ENCODE results near the gene NCK1. TPM values are rescaled to one million over a fixed set of nuclear protein-coding genes. Genes with fewer than 3 reads are reported as not detected.
A peak's percentile ranks its signal among the peaks of the same experiment; 100 is the strongest.

Gene NCK1
- total RNA-seq, 1 donor = 41.6 TPM

DNA sequence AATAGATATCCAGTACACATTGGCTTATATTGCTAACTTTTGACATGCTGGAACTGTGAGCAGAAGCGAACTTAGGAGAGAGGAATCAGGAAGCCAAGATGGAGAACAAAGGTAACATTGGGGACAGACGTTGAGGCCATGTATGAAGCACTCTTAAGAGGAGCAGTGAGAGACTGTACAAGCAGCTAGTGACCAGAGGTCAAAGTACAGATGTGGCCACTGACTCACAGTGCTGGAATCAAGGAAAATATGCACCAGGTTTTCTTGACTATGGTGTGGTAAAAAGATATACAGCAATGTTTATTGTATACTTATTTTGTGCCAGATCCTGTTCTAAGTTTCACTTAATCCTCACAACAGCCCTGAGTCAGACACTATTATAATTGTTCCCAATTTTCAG, 93.8 kb downstream of the NCK1 start:
- peaks cover 19% of the 10 kb centered on the region for H3K4me1 ChIP-seq (ENCODE audit: insufficient read depth, low read length)
- TF ChIP-seq CTCF (IDR thresholded peaks at IDR 0.05; ENCODE audit: extremely low read depth, low read depth, low read length) = no peak
- H3K36me3 ChIP-seq (ENCODE audit: insufficient read depth, low read length) = no peaks in the 10 kb centered on the region
- H3K79me2 ChIP-seq (ENCODE audit: insufficient read depth, low read length) = no peaks in the 10 kb centered on the region
- H3K9me3 ChIP-seq (ENCODE audit: low read depth, low read length) = no peaks in the 10 kb centered on the region
- no peaks in the 10 kb centered on the region for H3K27me3 ChIP-seq (ENCODE audit: insufficient read depth, low read length)
- DNase-seq (ENCODE audit: insufficient read length, low spot score, missing footprints) = peak; percentile 30
- no peak overlapping the region for H3K4me3 ChIP-seq (ENCODE audit: insufficient read depth, low read length)
- H2AFZ ChIP-seq (ENCODE audit: low read length) = no peak overlapping the region
- H3K27ac ChIP-seq (ENCODE audit: low read depth, low read length) = peak overlapping the region; percentile 25
- H3K4me2 ChIP-seq (ENCODE audit: insufficient read depth, low read length) = peak overlapping the region; percentile 56
- no peaks in the 10 kb centered on the region for H4K20me1 ChIP-seq (ENCODE audit: insufficient read depth, low read length)

- Histone ChIP-seq H2AFZ (ENCODE audit: low read length) (no peak overlapping the region), H3K27ac (ENCODE audit: low read depth, low read length) (no peak overlapping the region), H4K20me1 (ENCODE audit: insufficient read depth, low read length) (no peaks in the 10 kb centered on the region), H3K4me3 (ENCODE audit: insufficient read depth, low read length) (no peak overlapping the region), H3K79me2 (ENCODE audit: insufficient read depth, low read length) (no peaks in the 10 kb centered on the region), H3K4me1 (ENCODE audit: insufficient read depth, low read length) (peaks cover 26% of the 10 kb centered on the region), H3K27me3 (ENCODE audit: insufficient read depth, low read length) (no peaks in the 10 kb centered on the region), H3K9me3 (ENCODE audit: low read depth, low read length) (no peaks in the 10 kb centered on the region), H3K36me3 (ENCODE audit: insufficient read depth, low read length) (no peaks in the 10 kb centered on the region), H3K4me2 (ENCODE audit: insufficient read depth, low read length) (no peak overlapping the region)
- DNase-seq (ENCODE audit: insufficient read length, low spot score, missing footprints) = no peak
- no peak for TF ChIP-seq CTCF (IDR thresholded peaks at IDR 0.05; ENCODE audit: extremely low read depth, low read depth, low read length)
Measured at GRCh38 chr3:136956971-136957370, 95.0 kb downstream of the NCK1 start.

DNA sequence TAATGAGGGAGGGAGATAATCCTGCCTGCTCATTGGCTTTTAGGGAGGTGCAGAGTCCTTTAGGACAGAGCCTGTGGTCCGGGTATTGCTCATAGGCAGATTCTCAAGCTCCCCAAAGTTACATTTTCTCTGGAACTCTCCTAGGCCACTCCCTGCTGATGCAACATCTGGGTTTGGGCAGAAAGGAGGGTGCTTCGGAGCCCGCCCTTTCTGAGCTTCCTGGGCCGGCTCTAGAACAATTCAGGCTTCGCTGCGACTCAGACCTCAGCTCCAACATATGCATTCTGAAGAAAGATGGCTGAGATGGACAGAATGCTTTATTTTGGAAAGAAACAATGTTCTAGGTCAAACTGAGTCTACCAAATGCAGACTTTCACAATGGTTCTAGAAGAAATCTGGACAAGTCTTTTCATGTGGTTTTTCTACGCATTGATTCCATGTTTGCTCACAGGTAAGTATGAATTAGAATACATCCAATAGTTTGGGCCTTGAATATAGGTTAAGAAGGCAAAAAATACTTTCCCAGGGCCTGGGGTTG, 95.8 kb downstream of the NCK1 start, which contains the start of gene IL20RB:
TSS of gene IL20RB (plus strand) at position 233 of the 538 bp plus-strand sequence. CDS start at position 364, 131 bp downstream.
- Histone ChIP-seq H3K9me3 (ENCODE audit: low read depth, low read length) (no peaks in the 10 kb centered on the region), H3K36me3 (ENCODE audit: insufficient read depth, low read length) (no peaks in the 10 kb centered on the region), H3K27me3 (ENCODE audit: insufficient read depth, low read length) (no peaks in the 10 kb centered on the region), H3K79me2 (ENCODE audit: insufficient read depth, low read length) (no peaks in the 10 kb centered on the region), H3K27ac (ENCODE audit: low read depth, low read length) (no peak within 1 kb of the TSS), H3K4me3 (ENCODE audit: insufficient read depth, low read length) (no peak within 1 kb of the TSS), H3K4me2 (ENCODE audit: insufficient read depth, low read length) (no peak within 1 kb of the TSS), H4K20me1 (ENCODE audit: insufficient read depth, low read length) (no peaks in the 10 kb centered on the region), H2AFZ (ENCODE audit: low read length) (no peak within 1 kb of the TSS), H3K4me1 (ENCODE audit: insufficient read depth, low read length) (peaks cover 26% of the 10 kb centered on the region)
- peak; percentile 69 for DNase-seq (ENCODE audit: insufficient read length, low spot score, missing footprints)
- no peak for TF ChIP-seq CTCF (IDR thresholded peaks at IDR 0.05; ENCODE audit: extremely low read depth, low read depth, low read length)

- DNase-seq (ENCODE audit: insufficient read length, low spot score, missing footprints) = no peak
- Histone ChIP-seq H3K36me3 (ENCODE audit: insufficient read depth, low read length) (no peaks in the 10 kb centered on the region), H3K27ac (ENCODE audit: low read depth, low read length) (no peak overlapping the region)
Measured at GRCh38 chr3:136958939-136959338, 96.9 kb downstream of the NCK1 start.

More at GRCh38 chr3:136958939-136959338, 96.9 kb downstream of the NCK1 start:
- Histone ChIP-seq H3K4me1 (ENCODE audit: insufficient read depth, low read length) (peaks cover 26% of the 10 kb centered on the region), H4K20me1 (ENCODE audit: insufficient read depth, low read length) (no peaks in the 10 kb centered on the region), H3K4me3 (ENCODE audit: insufficient read depth, low read length) (no peak overlapping the region), H3K9me3 (ENCODE audit: low read depth, low read length) (no peaks in the 10 kb centered on the region), H3K27me3 (ENCODE audit: insufficient read depth, low read length) (no peaks in the 10 kb centered on the region), H2AFZ (ENCODE audit: low read length) (no peak overlapping the region), H3K4me2 (ENCODE audit: insufficient read depth, low read length) (no peak overlapping the region), H3K79me2 (ENCODE audit: insufficient read depth, low read length) (no peaks in the 10 kb centered on the region)
- no peak for TF ChIP-seq CTCF (IDR thresholded peaks at IDR 0.05; ENCODE audit: extremely low read depth, low read depth, low read length)
